GM04504 (cell line): ENCODE results near the gene AFF2.

ENCODE experiments used
- DNase-seq: peaks from one replicate; pipeline ENCODE4 v3.0.0-alpha.2; 2012; ENCODE audit warnings: low read depth

Gene AFF2

GRCh38 chrX:148741441-148741840, 241.0 kb downstream of the AFF2 start:
- DNase-seq, result no peak

DNA sequence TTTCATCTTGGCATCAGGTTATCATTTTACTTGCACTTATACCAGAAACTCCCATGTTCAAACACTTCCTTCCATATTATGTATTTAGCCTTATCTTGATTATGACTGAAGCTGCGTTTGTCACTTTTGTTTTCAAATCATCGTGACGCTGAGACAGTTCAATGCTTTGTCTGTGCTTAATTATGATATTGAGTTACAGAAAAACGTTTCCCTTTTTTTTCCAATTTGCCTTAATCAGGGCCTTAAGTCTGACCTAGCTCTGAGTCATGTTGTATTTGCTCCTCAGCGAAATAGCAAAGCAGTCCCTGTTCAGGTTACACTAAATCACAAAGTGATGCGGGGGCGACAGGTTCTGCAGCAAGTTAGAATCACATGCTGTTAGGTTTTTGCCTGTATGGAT, 254.7 kb downstream of the AFF2 start:
- no peak for DNase-seq

DNA sequence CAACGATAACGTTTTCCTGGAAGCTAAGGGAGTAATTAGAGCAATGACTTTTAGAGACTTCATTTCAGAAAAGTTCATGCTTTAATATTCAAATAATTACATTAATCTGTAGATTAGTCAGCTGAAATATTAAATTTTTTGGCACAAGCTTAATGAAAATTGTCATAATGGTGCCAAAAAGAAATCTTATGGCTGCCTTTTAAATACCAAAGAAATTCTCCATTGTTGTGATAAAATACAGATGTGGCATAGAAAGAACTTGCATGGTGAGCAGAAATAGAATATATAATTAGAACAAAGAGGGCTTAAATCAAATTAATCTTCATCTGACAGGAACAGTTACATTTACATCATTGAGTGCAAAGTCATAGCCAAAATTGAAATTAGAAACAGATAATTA, 263.5 kb downstream of the AFF2 start:
- DNase-seq, result no peak

GRCh38 chrX:148768296-148768695, 267.9 kb downstream of the AFF2 start:
- DNase-seq, result no peak

GRCh38 chrX:148771440-148771839, 271.0 kb downstream of the AFF2 start:
- no peak for DNase-seq

- DNase-seq, result no peak
Observed at GRCh38 chrX:148774276-148774675, 273.9 kb downstream of the AFF2 start.

- no peak for DNase-seq
Observed at GRCh38 chrX:148784137-148784536, 283.7 kb downstream of the AFF2 start.

DNA sequence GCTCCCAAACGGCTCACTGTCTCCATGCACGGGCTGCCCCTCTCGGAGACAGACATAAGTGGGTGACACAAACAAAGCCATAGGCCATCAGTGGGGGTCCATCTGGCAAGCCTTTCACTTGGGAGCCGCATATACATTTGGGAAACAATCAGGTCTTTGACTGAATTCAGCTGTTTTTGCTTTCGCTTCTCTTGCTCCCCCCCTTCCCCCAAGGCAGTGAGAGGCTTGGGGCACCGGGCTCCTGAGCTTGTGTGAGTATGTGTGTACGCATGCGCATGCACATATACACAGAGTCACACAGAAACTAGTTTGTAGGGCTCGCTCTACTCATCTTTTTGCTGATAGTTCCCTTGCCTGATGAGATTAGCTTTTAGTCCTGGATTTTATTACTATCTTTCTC, 284.4 kb downstream of the AFF2 start:
- no peak for DNase-seq

DNA sequence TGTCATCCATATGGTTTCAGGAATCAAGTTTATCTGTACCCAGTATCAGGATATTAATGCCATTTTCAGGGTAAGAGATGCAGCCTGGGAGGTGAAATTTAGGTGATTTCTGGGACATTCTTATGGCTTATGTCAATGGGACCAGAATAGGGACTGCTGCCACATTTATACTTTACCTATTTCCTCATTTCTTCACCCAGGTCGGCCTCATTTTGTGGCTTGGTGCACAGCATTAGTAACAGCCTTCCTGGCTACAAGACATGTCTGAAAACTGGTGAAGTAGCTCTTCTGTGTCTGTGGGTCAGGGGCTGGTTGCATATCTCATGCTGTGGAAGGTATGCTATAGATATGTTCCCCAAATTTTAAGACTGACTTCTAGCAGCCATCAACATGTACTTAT, 284.8 kb downstream of the AFF2 start:
- DNase-seq, result no peak

- DNase-seq, result no peak
Observed at GRCh38 chrX:148788449-148788848, 288.0 kb downstream of the AFF2 start.

DNA sequence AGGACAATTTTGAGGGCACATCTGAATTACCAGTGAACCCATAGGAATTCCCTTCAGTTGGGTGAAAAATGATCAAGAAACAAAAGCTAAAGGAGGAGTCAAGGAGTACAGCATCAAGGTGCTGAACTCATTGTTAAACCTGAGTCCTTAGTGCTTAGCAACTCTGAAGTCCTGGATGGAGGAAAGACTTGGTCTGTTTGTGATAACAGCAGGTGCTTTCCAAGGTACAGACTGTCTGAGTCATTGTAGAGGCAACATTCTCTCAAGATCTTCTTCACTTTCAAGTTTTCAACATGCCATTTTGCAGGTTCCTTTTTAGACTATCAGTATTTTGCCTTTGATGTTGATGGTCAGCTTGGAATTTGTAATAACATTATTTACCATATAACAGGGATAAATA, 293.9 kb downstream of the AFF2 start:
- no peak for DNase-seq

GRCh38 chrX:148804579-148805355, 304.4 kb downstream of the AFF2 start:
- DNase-seq, result no peak

DNA sequence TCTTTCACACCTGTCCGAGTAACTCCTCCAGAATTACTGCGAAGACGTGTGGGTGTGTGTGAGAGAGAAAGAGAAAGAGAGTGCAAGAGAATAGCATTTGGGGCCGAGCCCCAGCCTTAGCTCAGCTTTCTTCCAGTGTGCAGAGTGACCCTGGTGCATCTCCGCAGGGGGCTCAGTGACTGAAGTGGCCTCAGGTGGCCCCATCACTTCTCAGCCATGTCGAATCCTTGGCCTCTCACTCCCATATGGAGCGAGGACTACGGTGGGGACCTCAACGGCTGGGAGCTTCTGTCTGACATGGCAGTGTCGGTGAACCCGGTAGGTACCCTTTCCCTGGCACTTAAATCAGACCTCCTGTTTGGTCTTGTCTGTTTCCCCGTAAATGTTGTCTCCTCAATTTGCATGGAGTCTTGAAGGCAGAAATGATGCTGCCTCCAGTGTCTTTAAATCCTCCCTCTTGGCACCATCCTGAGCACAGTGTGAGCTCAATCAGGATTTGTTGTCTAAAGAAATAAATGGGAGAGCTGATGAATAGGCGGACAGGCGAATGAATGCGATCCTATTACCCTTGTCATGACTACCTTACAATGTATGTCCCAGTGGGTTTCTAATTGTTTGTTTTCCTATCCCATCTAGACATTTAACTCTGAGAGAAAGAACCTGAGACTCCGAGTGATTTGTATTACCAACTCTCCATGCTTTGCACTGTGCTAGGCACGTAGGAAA, 305.9 kb downstream of the AFF2 start:
- DNase-seq, result no peak

GRCh38 chrX:148808833-148809232, 308.4 kb downstream of the AFF2 start:
- DNase-seq, result no peak

DNA sequence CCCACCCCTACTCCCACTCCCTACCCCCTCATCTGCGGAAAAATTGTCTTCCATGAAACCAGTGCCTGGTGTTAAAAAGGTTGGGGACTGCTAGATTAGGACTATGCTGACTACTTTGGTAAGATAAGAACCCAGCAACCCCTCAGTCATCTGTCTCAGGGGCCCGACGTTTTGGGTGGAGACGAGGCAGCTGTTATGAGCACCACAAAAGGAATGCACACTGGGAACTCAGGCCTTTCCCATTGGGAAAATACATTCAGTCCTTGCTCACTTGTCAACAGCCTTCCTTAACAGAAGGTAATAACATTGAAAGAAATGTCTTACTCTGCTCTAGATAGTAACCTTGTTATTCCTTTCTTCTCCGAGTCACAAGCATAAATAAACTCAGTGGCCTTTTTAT, 310.8 kb downstream of the AFF2 start:
- no peak for DNase-seq

- no peak for DNase-seq
Observed at GRCh38 chrX:148813422-148813821, 313.0 kb downstream of the AFF2 start.

DNA sequence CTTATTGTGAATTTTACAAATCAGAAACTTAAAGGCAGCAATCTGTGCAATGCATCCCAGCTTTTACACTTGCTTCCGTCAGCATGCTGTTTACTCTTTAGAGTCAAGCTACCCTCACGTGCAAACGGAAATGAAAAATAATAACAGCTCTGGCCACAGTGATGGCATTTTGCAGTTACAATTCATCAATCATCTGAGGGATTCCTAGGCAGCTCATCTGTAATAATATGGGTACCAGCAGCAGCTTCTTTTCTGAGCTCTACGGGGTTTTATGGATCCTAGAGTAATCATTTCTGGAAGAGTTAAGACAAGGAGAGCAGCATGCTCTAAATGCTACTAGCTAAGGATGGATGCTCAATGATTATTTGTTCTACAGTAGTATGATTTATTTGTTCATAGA, 313.6 kb downstream of the AFF2 start:
- DNase-seq, result no peak

DNA sequence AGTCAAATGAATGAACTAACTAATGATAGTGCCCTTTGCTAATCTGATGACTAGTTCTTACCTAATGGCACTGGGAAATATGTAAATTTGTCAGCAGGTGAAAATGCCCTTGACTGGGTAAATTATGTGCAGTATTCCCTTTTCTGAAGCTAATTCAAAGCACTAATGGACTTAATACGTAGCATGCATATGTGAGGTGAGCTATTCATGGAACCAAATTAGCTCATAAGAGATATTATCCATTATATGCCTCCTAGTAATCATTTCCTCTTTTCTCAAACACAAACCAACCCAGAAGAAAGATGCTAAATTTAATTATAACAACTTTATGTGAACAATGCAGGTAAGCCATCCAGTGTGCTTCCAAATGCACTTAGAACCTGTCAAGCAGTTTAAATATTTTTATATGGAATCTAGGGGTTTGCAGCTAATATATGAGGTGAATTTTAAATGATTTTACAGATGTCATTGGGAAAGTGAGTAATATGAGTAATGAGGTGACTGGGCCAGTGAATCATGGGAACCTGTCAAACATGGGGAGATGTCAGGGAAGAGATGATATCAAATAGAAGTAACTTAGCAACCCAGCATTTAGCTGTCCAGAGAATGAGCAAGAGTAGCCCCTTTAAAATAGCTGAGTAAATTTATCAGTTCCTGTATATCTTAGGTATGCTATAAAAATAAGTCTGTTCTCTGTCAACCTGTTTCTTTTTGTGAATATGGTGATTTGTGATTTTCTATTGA, 315.0 kb downstream of the AFF2 start:
- DNase-seq, result no peak

- DNase-seq, result no peak
Observed at GRCh38 chrX:148823986-148824385, 323.6 kb downstream of the AFF2 start.

DNA sequence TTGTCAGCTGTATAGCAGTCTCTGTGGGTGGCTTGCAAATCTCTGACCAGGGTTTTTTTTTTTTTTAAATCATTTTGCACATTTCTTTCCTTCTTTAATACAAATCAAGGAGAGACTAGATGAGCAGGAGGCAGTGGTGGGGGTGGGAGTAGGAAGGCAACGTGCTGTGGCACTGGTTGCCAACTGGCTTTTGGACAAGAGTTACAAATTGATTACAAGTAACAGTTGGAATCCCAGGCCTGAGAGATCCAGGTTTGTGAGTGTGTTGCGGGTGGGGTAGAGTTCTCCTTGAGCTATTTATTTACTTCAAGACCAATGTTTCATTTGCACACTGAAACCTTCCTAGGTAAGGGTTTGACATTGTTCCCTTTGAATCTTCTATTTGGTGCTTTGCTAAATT, 325.3 kb downstream of the AFF2 start:
- DNase-seq, result no peak

DNA sequence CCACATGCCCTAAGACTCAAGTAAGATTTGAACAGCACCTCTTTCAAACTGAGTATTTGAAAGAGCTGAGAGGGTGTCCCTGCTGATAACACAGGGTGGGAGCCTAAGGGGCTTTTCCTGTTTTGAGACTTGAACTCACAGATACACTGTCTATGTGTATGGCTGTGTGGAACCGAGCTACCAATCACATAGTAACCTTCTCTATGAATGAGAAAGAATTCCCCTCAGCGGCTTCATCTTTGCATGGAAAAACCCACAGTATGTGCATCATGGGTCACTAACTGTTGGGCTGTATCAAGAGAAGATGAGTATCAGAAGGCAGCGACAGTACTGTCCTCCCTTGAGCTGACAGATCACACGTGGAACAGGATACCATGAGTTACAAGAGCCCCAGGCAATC, 336.3 kb downstream of the AFF2 start:
- no peak for DNase-seq

DNA sequence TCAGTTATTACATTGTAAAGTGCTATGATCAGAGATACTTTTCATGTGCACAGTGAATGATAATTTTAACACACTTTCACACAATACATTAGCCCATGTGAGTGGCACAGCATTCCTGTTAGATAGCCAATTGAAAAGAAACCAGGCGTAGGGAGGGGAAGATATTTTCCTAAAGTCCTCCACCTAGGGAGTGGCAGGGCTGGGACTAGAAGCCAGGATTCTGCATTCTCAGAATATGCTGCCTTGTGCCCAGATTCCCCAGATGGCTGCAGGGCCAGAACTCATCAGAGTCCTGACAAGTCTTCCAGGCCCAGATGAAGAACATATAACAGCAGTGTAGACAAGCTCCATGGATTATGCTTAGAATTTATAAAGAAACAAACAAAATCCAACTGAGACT, 350.2 kb downstream of the AFF2 start:
- no peak for DNase-seq

- DNase-seq, result no peak
Observed at GRCh38 chrX:148854306-148854705, 353.9 kb downstream of the AFF2 start.
